Lung (tissue), 12 donors: ENCODE measurements around the gene EFL1. TPM values are rescaled to one million over a fixed set of nuclear protein-coding genes. Genes with fewer than 3 reads are reported as not detected.

Experiments used
- ATAC-seq: fragments of 200-7000 bp; cut with Tn5 transposase; one replicate; pipeline ENCODE4 v1.9.1; 2020; ENCODE audit warnings: moderate number of reproducible peaks; ENCODE audit not compliant: insufficient read depth, low FRiP score
- DNase-seq, 3 donors: peaks; one replicate each; pipeline ENCODE4 v3.0.0-alpha.2; 2013 to 2017
- H3K27ac ChIP-seq, 2 donors: one replicate each; pipeline ENCODE4 v1.5.1; 2013; ENCODE audit warnings: mild to moderate bottlenecking in 2 of 2, moderate library complexity in 2 of 2, control low read depth in 1 of 2, inconsistent platforms in 1 of 2, low read depth in 1 of 2, low read length in 1 of 2
- H3K27me3 ChIP-seq, 3 donors: one replicate each; pipeline ENCODE4 v1.5.1; 2013; ENCODE audit warnings: low read length in 2 of 3; ENCODE audit not compliant: control insufficient read depth in 3 of 3, insufficient read depth in 3 of 3
- H3K36me3 ChIP-seq, 4 donors: one replicate each; pipeline ENCODE4 v1.5.1; 2013; ENCODE audit warnings: low read length in 4 of 4, mild to moderate bottlenecking in 1 of 4, moderate library complexity in 1 of 4; ENCODE audit not compliant: control insufficient read depth in 4 of 4, insufficient read depth in 4 of 4
- H3K4me1 ChIP-seq, 5 donors: one replicate each; pipeline ENCODE4 v1.5.1; 2013; ENCODE audit warnings: low read length in 5 of 5, mild to moderate bottlenecking in 2 of 5, moderate library complexity in 1 of 5; ENCODE audit not compliant: control insufficient read depth in 5 of 5, insufficient read depth in 5 of 5
- H3K4me3 ChIP-seq: one replicate; pipeline ENCODE4 v1.5.1; 2013; ENCODE audit warnings: mild to moderate bottlenecking, control low read depth, moderate library complexity
- H3K9ac ChIP-seq, 2 donors: one replicate each; pipeline ENCODE4 v1.5.1; 2013; ENCODE audit warnings: low read length in 2 of 2, control low read depth in 1 of 2; ENCODE audit not compliant: insufficient read depth in 1 of 2
- H3K9me3 ChIP-seq, 4 donors: one replicate each; pipeline ENCODE4 v1.5.1; 2013; ENCODE audit warnings: low read length in 3 of 4, mild to moderate bottlenecking in 1 of 4, moderate library complexity in 1 of 4; ENCODE audit not compliant: control insufficient read depth in 4 of 4, insufficient read depth in 3 of 4
- CTCF ChIP-seq: IDR thresholded peaks from 2 replicates; pipeline ENCODE4 v1.5.1; 2012; ENCODE audit warnings: mild to moderate bottlenecking; ENCODE audit errors: control extremely low read depth, extremely low read depth
- WGBS, 2 donors: extraction: QIAGEN DNeasy Blood & Tissue Kit; methylation state at CpG; one replicate each; pipeline ENCODE4 v1.1.7; 2013; 5-methylcytosine and 5-hydroxymethylcytosine counted together
- polyA plus RNA-seq, 2 donors: library from polyadenylated mRNA; stranded (reverse); fragments of 200-250 nt; gene quantifications; one replicate each; pipeline ENCODE4 v1.2.1, GENCODE V29; 2013
- total RNA-seq, 2 donors: library from RNA; depleted of rRNA in 1 of 2; stranded (reverse); fragments of >200 nt in 1 of 2; gene quantifications; one replicate each; pipeline ENCODE4 v1.2.1, GENCODE V29; 2014 to 2021
- donor health status: control.
- donor health status: control.
- donor health status: Bipolar disorder and iron deficiency.
- donor health status: healthy.
- donor health status: DM: yes; HTN: yes; CAD: no.

Gene EFL1
- total and polyA plus RNA-seq, 4 donors = 4.1 to 22.9 (median 11.5) TPM

DNA sequence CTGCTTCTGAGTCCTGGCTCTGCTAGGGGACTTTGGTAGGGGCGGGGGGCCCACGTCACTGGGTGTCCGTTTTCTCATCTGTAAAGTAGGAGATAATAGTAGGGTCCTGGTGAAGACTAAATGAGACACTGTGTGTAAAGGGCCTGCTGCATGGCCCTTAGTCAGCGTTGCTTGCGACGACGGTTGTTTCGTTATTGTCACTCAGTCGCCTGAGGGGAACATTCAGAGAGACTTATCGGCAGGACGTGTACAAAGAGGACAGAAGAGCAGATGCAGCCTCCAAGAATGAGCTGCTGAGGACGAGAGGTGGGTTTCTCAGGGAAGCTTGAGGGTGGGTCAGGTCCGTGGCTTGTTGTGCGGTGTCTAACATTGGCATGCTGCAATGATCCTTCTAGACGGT lies 163.9 kb downstream of the EFL1 start:
- DNase-seq (no peak), ATAC-seq (no peak)
- no peak for TF ChIP-seq CTCF
- H3K4me3 ChIP-seq = no peak overlapping the region
- no peaks in the 10 kb centered on the region for H3K4me1 ChIP-seq
- no peaks in the 10 kb centered on the region for H3K36me3 ChIP-seq
- 89 to 92% methylated on average over 15 of the region's 15 CpGs for WGBS, 2 donors
- no peak overlapping the region for H3K27ac ChIP-seq
- no peaks in the 10 kb centered on the region for H3K27me3 ChIP-seq
- no peak overlapping the region for H3K9ac ChIP-seq
- H3K9me3 ChIP-seq = peaks cover 0 to 2% (median 0%) of the 10 kb centered on the region in 4 donors

GRCh38 chr15:82095803-82096202 lies 166.7 kb downstream of the EFL1 start:
- no peaks in the 10 kb centered on the region for H3K27me3 ChIP-seq
- DNase-seq = no peak
- no peak for TF ChIP-seq CTCF
- no peak overlapping the region for H3K4me3 ChIP-seq
- no peak overlapping the region for H3K9ac ChIP-seq
- H3K27ac ChIP-seq = no peak overlapping the region
- no peaks in the 10 kb centered on the region for H3K36me3 ChIP-seq
- peaks cover 0 to 5% (median 0%) of the 10 kb centered on the region in 4 donors for H3K9me3 ChIP-seq
- no peak for ATAC-seq
- H3K4me1 ChIP-seq = no peaks in the 10 kb centered on the region

- no peak for DNase-seq
- H3K9ac ChIP-seq = no peak overlapping the region
- no peak for ATAC-seq
- no peaks in the 10 kb centered on the region for H3K27me3 ChIP-seq
- no peak overlapping the region for H3K27ac ChIP-seq
- TF ChIP-seq CTCF = no peak
- no peak overlapping the region for H3K4me3 ChIP-seq
- 76 to 82% methylated on average over 13 of the region's 13 CpGs for WGBS, 2 donors
- H3K4me1 ChIP-seq = no peaks in the 10 kb centered on the region
- no peaks in the 10 kb centered on the region for H3K36me3 ChIP-seq
- peaks cover 0 to 5% (median 0%) of the 10 kb centered on the region in 4 donors for H3K9me3 ChIP-seq
Observed at GRCh38 chr15:82093774-82094211, 168.7 kb downstream of the EFL1 start.

DNA sequence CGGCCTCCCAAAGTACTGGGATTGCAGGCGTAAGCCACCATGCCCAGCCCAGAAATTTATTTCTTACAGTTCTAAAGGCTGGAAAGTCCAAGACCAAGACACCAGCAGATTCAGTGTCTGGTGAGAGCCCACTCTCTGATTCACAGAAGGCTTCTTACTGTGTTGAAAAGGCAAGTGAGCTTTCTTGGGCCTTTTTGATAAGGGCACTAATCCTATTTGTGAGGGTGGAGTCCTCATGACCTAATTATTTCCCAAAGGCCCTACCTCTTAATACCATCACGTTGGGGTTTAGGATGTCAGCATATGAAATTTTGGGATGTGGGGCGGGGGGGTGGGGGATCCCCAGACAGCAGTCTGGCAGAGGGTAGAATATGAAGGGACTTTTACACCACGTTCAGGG lies 169.2 kb downstream of the EFL1 start:
- H3K4me1 ChIP-seq = no peaks in the 10 kb centered on the region
- no peak overlapping the region for H3K4me3 ChIP-seq
- no peak for TF ChIP-seq CTCF
- DNase-seq = no peak
- 88 to 95% methylated on average over 5 of the region's 5 CpGs for WGBS, 2 donors
- peaks cover 0 to 5% (median 0%) of the 10 kb centered on the region in 4 donors for H3K9me3 ChIP-seq
- no peaks in the 10 kb centered on the region for H3K36me3 ChIP-seq
- no peaks in the 10 kb centered on the region for H3K27me3 ChIP-seq
- H3K9ac ChIP-seq = no peak overlapping the region
- no peak for ATAC-seq
- no peak overlapping the region for H3K27ac ChIP-seq
